GM23248 (cell line): Measurements from ENCODE around the gene MPND.

Experiments used
- EZH2 ChIP-seq: fragments of 200-600 bp; sonication (generic); IDR thresholded peaks from 2 replicates; pipeline ENCODE4 v1.6.1; 2018; ENCODE audit warnings: antibody characterized with exemption, mild to moderate bottlenecking; ENCODE audit not compliant: insufficient read depth, poor library complexity, severe bottlenecking
- EZH2phosphoT487 ChIP-seq: fragments of 200-600 bp; sonication (generic); IDR thresholded peaks from 2 replicates; pipeline ENCODE4 v1.6.1; 2018; ENCODE audit warnings: antibody characterized with exemption, moderate library complexity, mild to moderate bottlenecking, low read depth; ENCODE audit not compliant: insufficient read depth

- TF ChIP-seq EZH2phosphoT487 (no peak), EZH2 (no peak)
Measured at GRCh38 chr19:4396949-4397783, 53.8 kb downstream of the MPND start.
